GM19240 (cell line): ENCODE results near the gene LRMDA.

Source experiments
- DNase-seq: peaks from one replicate; pipeline ENCODE4 v3.0.0; 2011; ENCODE audit warnings: low spot score; ENCODE audit not compliant: insufficient read length

The LRMDA gene

DNA sequence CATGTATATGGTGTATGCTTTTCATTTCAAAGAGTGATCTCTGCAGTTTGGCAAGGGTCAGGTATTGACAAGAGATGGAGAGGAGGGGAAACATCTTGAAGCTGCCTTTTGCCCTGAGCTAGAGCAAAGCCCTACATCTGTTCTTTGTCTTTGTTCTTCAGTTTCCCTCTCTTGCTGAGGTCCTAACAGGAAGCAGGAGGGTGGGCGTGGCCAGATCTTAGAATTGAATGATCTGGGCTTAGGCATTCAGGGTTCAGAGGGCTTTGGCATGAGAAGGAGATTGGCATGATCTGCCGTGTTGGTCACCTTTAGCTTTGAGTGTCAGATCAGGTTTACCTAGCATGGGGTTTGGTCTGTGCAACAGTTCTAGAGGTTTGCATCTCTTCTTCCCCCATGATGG is 41.3 kb downstream of the LRMDA start:
- no peak for DNase-seq

GRCh38 chr10:75474106-75474505 is 42.7 kb downstream of the LRMDA start:
- no peak for DNase-seq

GRCh38 chr10:75475460-75476182 is 44.2 kb downstream of the LRMDA start:
- no peak for DNase-seq

GRCh38 chr10:75476569-75476968 is 45.1 kb downstream of the LRMDA start:
- no peak for DNase-seq

GRCh38 chr10:75476985-75477384 is 45.6 kb downstream of the LRMDA start:
- no peak for DNase-seq

DNA sequence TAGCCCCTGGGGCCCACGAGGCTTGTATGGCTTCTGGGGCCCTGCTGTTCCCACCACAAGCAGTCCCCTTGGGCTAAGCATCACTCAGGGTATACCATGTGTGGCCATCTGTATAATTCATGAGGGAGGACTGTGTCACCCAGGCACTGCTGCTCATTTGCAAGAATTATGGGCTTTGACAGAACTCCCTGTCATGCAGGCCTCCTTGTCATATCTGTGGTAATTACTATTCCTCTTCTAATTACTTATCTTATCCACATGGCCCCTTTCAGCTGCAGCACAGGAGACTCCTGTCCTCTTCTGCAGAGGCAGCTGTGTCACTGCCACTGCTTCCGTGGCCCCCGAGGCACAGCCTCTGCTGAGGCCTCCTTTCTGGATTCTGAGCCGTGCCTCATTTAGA is 46.3 kb downstream of the LRMDA start:
- no peak for DNase-seq

GRCh38 chr10:75480374-75480773 is 49.0 kb downstream of the LRMDA start:
- no peak for DNase-seq

DNA sequence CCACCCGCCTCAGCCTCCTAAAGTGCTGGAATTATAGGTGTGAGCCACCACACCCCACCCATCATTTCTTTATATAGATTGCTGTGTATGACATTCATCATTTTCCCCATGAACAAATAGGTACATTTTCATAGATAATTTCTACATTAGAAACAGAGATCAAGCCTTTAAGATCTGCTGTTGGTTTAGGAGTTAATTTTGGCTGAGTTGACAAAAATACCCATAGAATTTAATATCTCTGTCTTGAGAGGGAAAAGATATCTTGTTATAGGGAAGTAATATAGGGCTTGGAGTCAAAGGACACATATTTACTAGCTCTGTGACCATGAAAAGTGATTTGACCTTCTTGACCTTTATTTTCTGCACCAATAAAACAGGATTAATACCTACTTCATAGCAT is 51.8 kb downstream of the LRMDA start:
- no peak for DNase-seq

DNA sequence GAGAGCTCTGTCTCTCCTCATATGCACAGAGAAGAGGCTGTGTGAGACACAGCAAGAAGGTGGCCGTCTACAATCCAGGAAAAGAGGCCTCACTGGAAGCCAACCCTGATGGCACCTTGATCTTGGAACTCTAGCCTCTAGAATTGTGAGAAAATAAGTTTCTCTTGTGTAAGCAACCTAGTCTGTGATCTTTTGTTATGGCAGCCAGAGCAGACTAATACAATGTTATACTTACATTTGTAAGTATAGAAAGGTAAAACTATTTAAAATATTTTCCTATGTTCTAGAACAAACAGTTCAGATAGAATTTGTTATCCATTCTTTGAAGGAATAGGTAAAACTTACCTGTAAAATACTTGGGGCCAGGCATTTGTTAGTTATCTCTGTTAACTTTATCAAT is 53.3 kb downstream of the LRMDA start:
- DNase-seq: no peak

- DNase-seq: no peak
Observed at GRCh38 chr10:75486591-75486990, 55.2 kb downstream of the LRMDA start.

DNA sequence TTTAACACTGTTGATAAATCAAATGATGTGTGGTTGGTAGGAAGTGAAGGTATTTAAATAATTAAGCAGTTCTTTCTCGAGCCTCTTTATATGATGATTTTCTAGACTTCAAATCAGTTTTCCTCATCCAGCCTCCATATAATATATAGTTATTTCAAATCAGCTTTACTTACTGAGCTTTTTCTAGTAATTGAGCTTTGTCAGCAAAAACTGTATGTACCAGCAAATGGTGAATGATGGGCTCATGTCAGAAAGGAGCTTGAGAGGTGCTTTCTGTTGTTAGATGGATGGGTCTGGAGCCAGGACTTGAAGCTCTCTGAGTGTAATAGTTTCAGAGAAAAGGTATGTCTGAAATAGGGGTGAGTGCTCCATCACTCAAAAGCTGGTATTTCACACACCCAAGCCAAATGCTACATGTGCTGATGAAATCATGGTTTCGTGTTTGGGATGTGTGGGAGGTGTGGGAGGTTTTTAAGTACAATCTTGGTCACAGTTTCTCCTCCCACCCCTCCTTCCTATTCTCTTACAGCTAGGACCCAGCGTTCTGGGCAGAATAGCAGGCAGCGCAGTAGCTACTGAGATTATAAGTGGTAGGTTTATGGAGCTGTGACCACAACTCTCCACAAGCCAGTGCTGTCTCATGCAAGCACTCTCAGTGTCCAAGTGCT is 55.8 kb downstream of the LRMDA start:
- no peak for DNase-seq

GRCh38 chr10:75487755-75488125 is 56.3 kb downstream of the LRMDA start:
- no peak for DNase-seq

DNA sequence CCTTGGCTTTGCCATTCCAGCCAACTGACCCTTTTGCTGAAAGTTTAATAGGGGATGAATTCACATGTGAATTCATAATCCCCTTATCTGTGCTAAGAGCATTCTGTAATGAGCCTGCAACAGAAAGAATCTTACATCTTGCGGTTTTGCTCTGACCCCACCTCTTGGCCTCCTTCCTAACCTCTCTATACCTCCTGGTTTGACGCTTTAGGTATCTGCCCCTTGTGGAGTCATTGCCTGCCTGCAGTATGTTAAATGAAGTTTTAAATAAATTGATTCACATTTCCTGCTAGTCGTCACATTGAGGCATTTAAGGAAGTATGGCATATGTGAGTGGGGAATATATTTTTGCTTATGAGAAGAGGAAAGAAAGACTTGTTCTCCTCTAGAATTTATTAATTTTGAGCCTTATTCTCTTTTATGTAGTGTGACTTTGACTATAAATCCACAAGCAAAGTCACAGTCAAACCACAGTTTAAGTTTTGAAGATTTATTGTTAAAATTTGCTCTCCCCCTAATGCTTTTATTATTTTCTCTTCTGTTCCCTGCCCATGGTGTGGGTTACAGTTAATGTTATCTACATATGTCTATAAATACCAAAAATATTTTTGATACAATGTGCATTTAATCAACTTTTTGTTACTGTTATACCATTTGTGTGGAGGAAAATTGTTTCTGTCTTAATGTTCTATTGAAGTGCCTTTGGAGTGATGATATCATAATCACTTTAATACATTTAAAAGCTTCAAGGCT is 60.9 kb downstream of the LRMDA start:
- no peak for DNase-seq

GRCh38 chr10:75493464-75493863 is 62.0 kb downstream of the LRMDA start:
- no peak for DNase-seq

- DNase-seq: no peak
Observed at GRCh38 chr10:75495434-75496190, 64.2 kb downstream of the LRMDA start.

- DNase-seq: no peak
Observed at GRCh38 chr10:75496191-75496567, 64.8 kb downstream of the LRMDA start.

GRCh38 chr10:75497997-75498883 is 66.8 kb downstream of the LRMDA start:
- no peak for DNase-seq

DNA sequence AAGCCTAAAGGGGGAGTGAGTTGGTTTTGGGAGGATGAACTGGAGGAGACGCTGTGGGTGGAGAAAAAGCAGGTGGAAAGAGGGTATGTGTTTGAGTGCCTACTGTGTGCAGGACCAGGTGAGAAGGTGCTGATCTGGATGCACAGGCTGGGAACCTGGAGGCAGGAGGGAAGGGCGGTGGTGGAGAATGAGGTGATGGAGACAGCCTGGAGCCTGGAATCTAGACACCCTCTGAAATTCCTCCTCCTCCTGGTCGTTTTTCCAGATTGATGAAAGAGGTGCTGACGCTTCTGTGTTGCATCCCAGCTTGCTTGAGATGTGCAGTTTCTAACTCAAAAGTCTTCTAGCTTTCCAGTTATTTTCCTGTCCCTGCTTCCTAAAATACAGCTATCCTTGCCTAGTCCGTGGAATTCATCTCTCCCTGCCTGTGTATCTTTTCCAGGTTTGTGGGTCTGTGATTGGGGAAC is 67.5 kb downstream of the LRMDA start:
- no peak for DNase-seq

DNA sequence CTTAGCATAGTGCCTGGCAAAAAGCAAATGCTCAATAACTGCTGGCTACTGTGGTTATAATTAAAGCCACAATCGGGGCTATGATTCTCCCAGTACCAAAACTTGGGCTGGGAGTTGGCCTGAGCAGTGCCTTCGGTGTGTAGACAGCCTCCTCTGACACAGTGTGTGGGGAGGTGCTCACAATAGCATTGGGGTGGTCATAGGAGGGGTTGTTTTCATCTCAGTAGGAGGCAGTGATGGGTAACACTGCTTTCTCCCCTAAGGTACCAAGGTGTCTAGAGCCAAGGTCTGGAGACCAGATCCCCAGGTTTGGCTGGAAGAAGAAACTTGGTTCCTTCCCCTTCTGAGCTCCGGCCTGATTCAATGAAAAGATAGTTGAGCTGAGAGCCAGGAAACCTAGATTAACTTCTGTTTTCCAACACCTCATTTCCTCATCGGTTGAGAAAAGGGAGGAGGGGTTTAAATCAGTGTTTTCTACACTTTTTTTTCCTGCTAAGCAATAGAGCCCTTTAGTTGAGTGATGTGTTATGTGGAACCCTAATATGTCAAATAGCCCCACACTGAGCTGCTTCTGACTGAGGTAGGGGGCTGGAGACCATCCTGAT is 68.2 kb downstream of the LRMDA start:
- DNase-seq: no peak

GRCh38 chr10:75502389-75502788 is 71.0 kb downstream of the LRMDA start:
- no peak for DNase-seq
